Caco-2 (cell line): ENCODE data around the gene SYT9. TPM values are rescaled to one million over a fixed set of nuclear protein-coding genes. Genes with fewer than 3 reads are reported as not detected.

Source experiments
- BruUV-seq: library from RNA; stranded (reverse); fragments of 400-500 nt; replicated peaks from 2 replicates; lab custom pipeline; 2021; lab: Mats Ljungman, UMichigan
- CTCF ChIA-PET: fragments of 300-600 bp; sonication (Branson Sonifier 250); formaldehyde crosslinking; loops from one replicate; lab custom pipeline; 2022; ENCODE audit warnings: antibody characterized with exemption; lab: Charles Lee
- POLR2A ChIA-PET: fragments of 300-600 bp; sonication (Branson Sonifier 250); formaldehyde crosslinking; loops from one replicate; lab custom pipeline; 2022; ENCODE audit warnings: antibody characterized with exemption; lab: Charles Lee
- DNase-seq, 2 experiments: peaks; one replicate each; pipeline versions ENCODE4 v3.0.0 to v3.0.0-alpha.2; 2020 to 2022
- H3K27me3 ChIP-seq: replicated peaks from 2 replicates; pipeline ENCODE4 v1.6.0; 2011; ENCODE audit warnings: low read length; ENCODE audit not compliant: control insufficient read depth, insufficient read depth
- H3K36me3 ChIP-seq: 2 replicates; pipeline ENCODE4 v1.5.1; 2011; ENCODE audit warnings: low read length; ENCODE audit not compliant: control insufficient read depth, insufficient read depth
- H3K4me1 ChIP-seq: fragments of 250-450 bp; sonication (Bioruptor Pico); 2 replicates; pipeline ENCODE4 v1.5.1; 2020; ENCODE audit warnings: mild to moderate bottlenecking
- H3K4me3 ChIP-seq: 2 replicates; pipeline ENCODE4 v1.5.1; 2011; ENCODE audit warnings: low read depth, mild to moderate bottlenecking, control low read depth, low read length
- H3K9me3 ChIP-seq: fragments of 250-450 bp; sonication (Bioruptor Pico); 2 replicates; pipeline ENCODE4 v1.5.1; 2020; ENCODE audit warnings: mild to moderate bottlenecking, moderate library complexity
- H3K27ac Mint-ChIP-seq: one replicate; pipeline ENCODE4 v1.8.0; 2022; ENCODE audit warnings: mixed read lengths; ENCODE audit not compliant: unreplicated experiment
- H3K27me3 Mint-ChIP-seq: one replicate; pipeline ENCODE4 v1.8.0; 2022; ENCODE audit warnings: mixed read lengths; ENCODE audit not compliant: insufficient read depth, unreplicated experiment
- H3K36me3 Mint-ChIP-seq: one replicate; pipeline ENCODE4 v1.8.0; 2022; ENCODE audit warnings: mild to moderate bottlenecking, mixed read lengths; ENCODE audit not compliant: insufficient read depth, unreplicated experiment
- H3K4me1 Mint-ChIP-seq: one replicate; pipeline ENCODE4 v1.8.0; 2022; ENCODE audit warnings: low read depth, mixed read lengths; ENCODE audit not compliant: unreplicated experiment
- H3K4me3 Mint-ChIP-seq: one replicate; pipeline ENCODE4 v1.8.0; 2022; ENCODE audit warnings: mild to moderate bottlenecking, moderate library complexity, mixed read lengths; ENCODE audit not compliant: unreplicated experiment
- H3K9me3 Mint-ChIP-seq: one replicate; pipeline ENCODE4 v1.8.0; 2022; ENCODE audit warnings: mixed read lengths; ENCODE audit not compliant: unreplicated experiment
- intact Hi-C: fragments of 100-400 bp; cut with micrococcal nuclease; formaldehyde crosslinking; loops from one replicate; pipeline ENCODE4 v1.10.0; 2022; ENCODE audit not compliant: unreplicated experiment
- total RNA-seq: library from RNA; stranded (reverse); gene quantifications from 2 replicates; pipeline ENCODE4 v1.2.3, GENCODE V29; 2022
- TF ChIP-seq, protein P1 (sequence below), 2 experiments: fragments of 200-600 bp in 1 of 2; IDR thresholded peaks; 1 replicate in 1 of 2; 2 replicates in 1 of 2; pipeline versions ENCODE4 v1.5.1 to v1.8.0; 2011 to 2022; ENCODE audit warnings: antibody characterized with exemption in 1 of 2, control low read depth in 1 of 2, inconsistent platforms in 1 of 2, low read depth in 1 of 2, low read length in 1 of 2, mild to moderate bottlenecking in 1 of 2, moderate library complexity in 1 of 2; ENCODE audit not compliant: insufficient read depth in 1 of 2, severe bottlenecking in 1 of 2, unreplicated experiment in 1 of 2

Gene SYT9
- total RNA-seq, 1 experiment from 2014 or later: not detected

DNA sequence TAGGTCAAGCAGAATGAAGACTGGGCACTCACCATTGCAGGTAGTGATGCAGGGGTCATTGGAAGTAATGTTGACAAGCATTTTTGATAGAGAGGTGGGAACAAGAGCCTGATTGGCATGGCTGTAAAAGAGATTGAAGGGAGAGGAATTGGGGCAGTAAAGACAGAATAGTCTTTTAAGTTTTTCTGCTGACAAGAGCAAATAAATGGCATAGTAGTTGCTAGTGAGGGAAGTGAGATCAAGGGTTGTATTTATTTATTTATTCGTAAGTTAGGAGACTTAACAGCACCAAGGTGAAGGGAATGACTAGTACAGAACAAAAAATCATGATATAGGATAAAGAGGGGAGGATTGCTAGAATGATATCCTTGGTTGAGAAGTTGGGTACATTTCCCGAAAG is 11.0 kb downstream of the SYT9 start:
- ChIA-PET CTCF (no interaction called here), POLR2A (no interaction called here)
- no peaks in the 10 kb centered on the region for H3K36me3 Mint-ChIP-seq
- Histone ChIP-seq H3K27me3 (no peaks in the 10 kb centered on the region), H3K4me1 (no peaks in the 10 kb centered on the region), H3K36me3 (no peaks in the 10 kb centered on the region), H3K4me3 (no peak overlapping the region), H3K9me3 (no peaks in the 10 kb centered on the region)
- DNase-seq: no peak
- intact Hi-C loops: no loop called here
- BruUV-seq: no TSS peak
- TF ChIP-seq, protein P1, sequence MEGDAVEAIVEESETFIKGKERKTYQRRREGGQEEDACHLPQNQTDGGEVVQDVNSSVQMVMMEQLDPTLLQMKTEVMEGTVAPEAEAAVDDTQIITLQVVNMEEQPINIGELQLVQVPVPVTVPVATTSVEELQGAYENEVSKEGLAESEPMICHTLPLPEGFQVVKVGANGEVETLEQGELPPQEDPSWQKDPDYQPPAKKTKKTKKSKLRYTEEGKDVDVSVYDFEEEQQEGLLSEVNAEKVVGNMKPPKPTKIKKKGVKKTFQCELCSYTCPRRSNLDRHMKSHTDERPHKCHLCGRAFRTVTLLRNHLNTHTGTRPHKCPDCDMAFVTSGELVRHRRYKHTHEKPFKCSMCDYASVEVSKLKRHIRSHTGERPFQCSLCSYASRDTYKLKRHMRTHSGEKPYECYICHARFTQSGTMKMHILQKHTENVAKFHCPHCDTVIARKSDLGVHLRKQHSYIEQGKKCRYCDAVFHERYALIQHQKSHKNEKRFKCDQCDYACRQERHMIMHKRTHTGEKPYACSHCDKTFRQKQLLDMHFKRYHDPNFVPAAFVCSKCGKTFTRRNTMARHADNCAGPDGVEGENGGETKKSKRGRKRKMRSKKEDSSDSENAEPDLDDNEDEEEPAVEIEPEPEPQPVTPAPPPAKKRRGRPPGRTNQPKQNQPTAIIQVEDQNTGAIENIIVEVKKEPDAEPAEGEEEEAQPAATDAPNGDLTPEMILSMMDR (IDR thresholded peaks at IDR 0.05; ENCODE audit: insufficient read depth in 1 of 2, low read depth in 1 of 2, low read length in 1 of 2, severe bottlenecking in 1 of 2, unreplicated experiment in 1 of 2): no peak
- H3K4me3 Mint-ChIP-seq: no peak overlapping the region
- H3K27me3 Mint-ChIP-seq: peaks cover 4% of the 10 kb centered on the region
- H3K9me3 Mint-ChIP-seq: no peaks in the 10 kb centered on the region
- H3K27ac Mint-ChIP-seq: no peak overlapping the region
- no peaks in the 10 kb centered on the region for H3K4me1 Mint-ChIP-seq

DNA sequence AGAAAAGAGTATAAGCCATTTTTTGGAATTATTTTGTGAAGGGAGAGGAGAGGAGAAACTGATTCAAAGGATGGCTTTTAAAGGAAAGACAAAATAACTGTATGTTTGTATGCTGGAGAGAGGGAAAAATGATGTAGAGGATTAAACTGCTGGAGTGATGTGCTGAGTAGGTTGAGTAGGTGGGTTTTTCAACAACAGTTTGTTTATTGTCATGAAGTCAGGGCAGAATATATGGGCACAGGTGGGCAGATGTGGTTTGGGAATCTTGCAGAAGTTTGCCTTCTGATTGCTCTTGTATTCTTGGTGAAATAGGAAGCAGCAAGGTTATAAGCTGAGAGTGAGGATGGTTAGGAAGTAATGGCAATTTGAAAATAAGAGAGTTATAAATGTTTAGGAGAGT is 12.1 kb downstream of the SYT9 start:
- no peak overlapping the region for H3K27ac Mint-ChIP-seq
- Histone ChIP-seq H3K27me3 (no peaks in the 10 kb centered on the region), H3K36me3 (no peaks in the 10 kb centered on the region), H3K9me3 (no peaks in the 10 kb centered on the region), H3K4me3 (no peak overlapping the region), H3K4me1 (no peaks in the 10 kb centered on the region)
- no peaks in the 10 kb centered on the region for H3K9me3 Mint-ChIP-seq
- peaks cover 2% of the 10 kb centered on the region for H3K27me3 Mint-ChIP-seq
- CTCF ChIA-PET: no interaction called here
- TF ChIP-seq, protein P1 (IDR thresholded peaks at IDR 0.05; ENCODE audit: insufficient read depth in 1 of 2, low read depth in 1 of 2, low read length in 1 of 2, severe bottlenecking in 1 of 2, unreplicated experiment in 1 of 2): no peak
- intact Hi-C loops: no loop called here
- no TSS peak for BruUV-seq
- H3K4me3 Mint-ChIP-seq: no peak overlapping the region
- POLR2A ChIA-PET: no interaction called here
- no peaks in the 10 kb centered on the region for H3K36me3 Mint-ChIP-seq
- no peaks in the 10 kb centered on the region for H3K4me1 Mint-ChIP-seq
- DNase-seq: no peak

DNA sequence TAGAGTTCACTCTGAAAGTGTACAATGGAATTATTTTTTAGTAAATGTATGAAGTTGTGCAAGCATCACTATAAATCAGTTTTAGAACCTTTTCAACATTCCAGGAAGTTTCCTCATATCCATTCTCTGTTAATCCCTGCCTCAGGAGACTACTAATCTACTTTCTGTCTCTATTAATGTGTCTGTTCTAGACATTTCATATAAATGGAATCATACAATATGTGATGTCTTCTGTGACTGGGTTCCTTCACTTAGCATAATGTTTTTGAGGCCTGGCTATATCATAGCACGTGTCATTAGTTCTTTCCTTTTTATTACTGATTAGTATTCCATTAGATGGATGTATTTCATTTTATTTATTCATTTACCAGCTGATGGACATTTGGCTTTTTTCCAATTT is 17.1 kb downstream of the SYT9 start:
- Mint-ChIP-seq H3K4me1 (no peaks in the 10 kb centered on the region), H3K36me3 (no peaks in the 10 kb centered on the region), H3K27ac (no peak overlapping the region), H3K9me3 (no peaks in the 10 kb centered on the region), H3K4me3 (no peak overlapping the region), H3K27me3 (peaks cover 10% of the 10 kb centered on the region)
- Histone ChIP-seq H3K4me3 (no peak overlapping the region), H3K9me3 (no peaks in the 10 kb centered on the region), H3K36me3 (no peaks in the 10 kb centered on the region), H3K27me3 (no peaks in the 10 kb centered on the region), H3K4me1 (no peaks in the 10 kb centered on the region)
- intact Hi-C loops: no loop called here
- DNase-seq: no peak
- no TSS peak for BruUV-seq
- TF ChIP-seq, protein P1 (IDR thresholded peaks at IDR 0.05; ENCODE audit: insufficient read depth in 1 of 2, low read depth in 1 of 2, low read length in 1 of 2, severe bottlenecking in 1 of 2, unreplicated experiment in 1 of 2): no peak
- POLR2A ChIA-PET: no interaction called here
- CTCF ChIA-PET: no interaction called here
